ENCODE measurements around the gene CAPZB. TPM values are rescaled to one million over a fixed set of nuclear protein-coding genes. Genes with fewer than 3 reads are reported as not detected.

CAPZB gene
- total RNA-seq: 100 to 1,000 TPM; 139 to 386 (median 302) TPM
- 100 to 1,000 TPM; 221 to 281 (median 274) TPM for polyA plus RNA-seq
- long read RNA-seq, donor 1, transcript CAPZB-204 (8 exons, 1,568 nt): minor isoform, 13 of 168 reads
- long read RNA-seq, donor 1, transcript CAPZB-201 (9 exons, 858 nt): major isoform, 106 of 168 reads
- long read RNA-seq, donor 1, partial matches to known transcripts: 44 of 168 reads
- long read RNA-seq, donor 1, other reads (novel, unspliced or antisense): 0 of 168 reads
- long read RNA-seq, donor 2, transcript CAPZB-204 (8 exons, 1,568 nt): minor isoform, 7 of 135 reads
- long read RNA-seq, donor 2, transcript CAPZB-201 (9 exons, 858 nt): major isoform, 96 of 135 reads
- long read RNA-seq, donor 2, partial matches to known transcripts: 32 of 135 reads
- long read RNA-seq, donor 2, other reads (novel, unspliced or antisense): 0 of 135 reads

DNA sequence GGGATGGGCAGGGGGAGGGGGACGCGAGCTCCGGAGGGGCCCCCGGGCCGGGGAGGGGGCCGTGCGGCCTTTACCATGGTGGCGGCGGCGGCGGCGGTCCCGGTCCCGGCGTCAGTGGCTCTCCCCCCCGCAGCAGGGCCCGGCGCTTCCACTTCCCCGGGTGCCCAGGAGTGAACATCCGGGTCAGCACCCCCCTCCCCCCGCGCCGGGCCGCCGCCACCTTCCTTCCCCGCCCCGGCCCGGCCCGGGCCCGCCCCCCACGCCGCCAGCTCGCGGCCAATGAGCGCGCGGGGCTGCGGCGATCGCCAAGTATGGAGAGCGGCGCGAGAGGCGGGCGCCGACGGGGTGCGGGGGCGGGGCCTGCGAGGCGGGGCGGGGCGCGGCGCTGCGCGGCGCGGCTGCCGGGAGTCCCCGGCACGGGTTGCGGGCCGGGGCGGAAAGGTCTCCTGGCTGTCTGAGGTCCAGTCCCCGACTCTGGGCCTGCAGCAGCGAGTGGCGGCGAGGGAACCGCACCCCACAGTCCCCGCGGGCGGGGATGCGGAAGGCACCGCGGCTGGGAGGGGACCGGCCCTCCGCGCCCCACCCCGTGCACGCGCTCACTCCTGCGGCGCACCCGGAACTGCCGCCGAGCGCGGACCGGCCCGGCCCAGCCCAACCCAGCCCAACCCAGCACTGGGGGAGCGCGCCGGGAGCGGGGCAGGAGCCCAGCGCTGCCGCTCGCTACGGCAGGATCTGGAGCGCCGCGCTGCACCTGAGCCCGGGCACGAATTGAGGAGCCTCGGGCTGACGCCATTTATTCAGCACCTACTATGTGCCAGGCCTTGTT, at the start of gene CAPZB:
TSS of gene CAPZB (minus strand) at position 178 of the 826 bp plus-strand sequence. CDS start at position 77, 101 bp downstream.
- WGBS, 5 donors: 0 to 1% (median 0%) methylated on average over 36 to 104 of the region's 106 CpGs
- peaks cover 0 to 35% (median 0%) of the 10 kb centered on the region in 6 donors for H3K36me3 ChIP-seq
- peak within 1 kb of the TSS; percentile 95 to 100 (median 98) for H3K27ac ChIP-seq
- no peaks in the 10 kb centered on the region for H3K27me3 ChIP-seq (replicated peaks in 1 of 7)
- peak within 1 kb of the TSS; percentile 76 to 99 (median 94) for H3K4me3 ChIP-seq
- H3K9me3 ChIP-seq: no peaks in the 10 kb centered on the region
- intact Hi-C loops (cut with DNase I; ENCODE audit: low total_unique reads): loop anchor here (10.0 kb wide), 1 partner anchor 109 kb away; a partner anchor contains a TSS
- DNase-seq: peak; percentile 99
- H3K4me1 ChIP-seq: peaks cover 51 to 76% (median 63%) of the 10 kb centered on the region in 6 donors
- peak; percentile 83 to 88 (median 88) for TF ChIP-seq POLR2AphosphoS5 (IDR thresholded peaks at IDR 0.05)
- TF ChIP-seq, protein P1, sequence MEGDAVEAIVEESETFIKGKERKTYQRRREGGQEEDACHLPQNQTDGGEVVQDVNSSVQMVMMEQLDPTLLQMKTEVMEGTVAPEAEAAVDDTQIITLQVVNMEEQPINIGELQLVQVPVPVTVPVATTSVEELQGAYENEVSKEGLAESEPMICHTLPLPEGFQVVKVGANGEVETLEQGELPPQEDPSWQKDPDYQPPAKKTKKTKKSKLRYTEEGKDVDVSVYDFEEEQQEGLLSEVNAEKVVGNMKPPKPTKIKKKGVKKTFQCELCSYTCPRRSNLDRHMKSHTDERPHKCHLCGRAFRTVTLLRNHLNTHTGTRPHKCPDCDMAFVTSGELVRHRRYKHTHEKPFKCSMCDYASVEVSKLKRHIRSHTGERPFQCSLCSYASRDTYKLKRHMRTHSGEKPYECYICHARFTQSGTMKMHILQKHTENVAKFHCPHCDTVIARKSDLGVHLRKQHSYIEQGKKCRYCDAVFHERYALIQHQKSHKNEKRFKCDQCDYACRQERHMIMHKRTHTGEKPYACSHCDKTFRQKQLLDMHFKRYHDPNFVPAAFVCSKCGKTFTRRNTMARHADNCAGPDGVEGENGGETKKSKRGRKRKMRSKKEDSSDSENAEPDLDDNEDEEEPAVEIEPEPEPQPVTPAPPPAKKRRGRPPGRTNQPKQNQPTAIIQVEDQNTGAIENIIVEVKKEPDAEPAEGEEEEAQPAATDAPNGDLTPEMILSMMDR (IDR thresholded peaks at IDR 0.05 in 8 of 11, conservative IDR thresholded peaks at IDR 0.05 in 3 of 11): peak in 1 of 11 experiments; percentile 15
- peak in 1 of 3 donors; percentile 63 for TF ChIP-seq POLR2A (IDR thresholded peaks at IDR 0.05)

DNA sequence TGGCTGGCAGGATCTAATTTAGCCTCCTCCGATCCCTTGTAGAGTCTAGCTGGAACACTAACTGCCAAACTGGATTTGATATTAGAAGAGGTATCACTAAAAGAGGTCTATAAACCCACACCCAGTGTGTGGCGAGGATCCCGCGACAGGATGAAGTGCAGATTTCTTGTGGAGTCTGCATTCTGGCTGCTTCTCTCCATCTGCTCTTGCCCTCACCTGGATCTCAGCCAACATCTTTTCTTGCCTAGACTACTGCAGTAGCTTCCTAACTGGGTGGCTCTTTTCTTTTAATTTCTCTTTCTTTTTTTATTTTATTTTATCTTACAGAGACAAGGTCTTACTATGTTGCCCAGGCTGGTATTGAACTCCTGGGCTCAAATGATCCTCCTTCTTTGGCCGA, 48.9 kb upstream of the CAPZB start:
- Histone ChIP-seq H3K36me3 (no peaks in the 10 kb centered on the region), H3K27me3 (replicated peaks in 1 of 7) (no peaks in the 10 kb centered on the region), H3K9me3 (peaks cover 0 to 34% (median 24%) of the 10 kb centered on the region in 8 donors), H3K4me1 (peaks cover 0 to 14% (median 5%) of the 10 kb centered on the region in 6 donors), H3K4me3 (peak overlapping the region in 1 of 8 donors; percentile 15), H3K27ac (no peak overlapping the region)
- DNase-seq: no peak
- WGBS, 5 donors: 77 to 92% (median 89%) methylated on average over 5 of the region's 5 CpGs
- intact Hi-C loops (cut with DNase I; ENCODE audit: low total_unique reads): no loop called here
- TF ChIP-seq, protein P1 (IDR thresholded peaks at IDR 0.05 in 8 of 11, conservative IDR thresholded peaks at IDR 0.05 in 3 of 11): no peak
- TF ChIP-seq POLR2AphosphoS5 (IDR thresholded peaks at IDR 0.05) (no peak), POLR2A (IDR thresholded peaks at IDR 0.05) (no peak)

DNA sequence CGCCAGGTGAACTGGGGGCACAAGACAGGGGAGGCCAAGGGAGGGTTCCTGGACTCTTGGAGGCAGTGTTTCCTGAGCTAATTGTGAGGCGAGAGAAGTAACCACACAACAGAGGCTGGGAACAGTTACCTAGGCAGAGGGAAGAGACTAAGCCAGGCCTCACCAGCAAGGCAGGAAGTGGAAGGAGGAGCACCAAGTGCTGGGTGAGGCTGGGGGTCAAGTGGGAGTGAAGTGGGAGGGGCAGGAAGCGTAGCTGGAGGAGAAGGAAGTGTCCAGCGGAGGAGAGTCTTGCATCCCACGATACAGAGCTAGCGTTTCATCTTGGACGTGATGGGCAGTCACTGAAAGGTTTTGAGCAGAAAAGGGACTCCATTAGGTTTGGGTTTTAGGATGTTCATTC, 48.3 kb upstream of the CAPZB start:
- TF ChIP-seq POLR2A (IDR thresholded peaks at IDR 0.05) (no peak), POLR2AphosphoS5 (IDR thresholded peaks at IDR 0.05) (peak in 2 of 3 donors; percentile 47 to 56)
- TF ChIP-seq, protein P1 (IDR thresholded peaks at IDR 0.05 in 8 of 11, conservative IDR thresholded peaks at IDR 0.05 in 3 of 11): no peak
- intact Hi-C loops (cut with DNase I; ENCODE audit: low total_unique reads): no loop called here
- peak overlapping the region in 1 of 8 donors; percentile 28 for H3K27ac ChIP-seq
- H3K36me3 ChIP-seq: no peaks in the 10 kb centered on the region
- H3K4me1 ChIP-seq: peaks cover 0 to 14% (median 5%) of the 10 kb centered on the region in 6 donors
- 39 to 47% (median 46%) methylated on average over 7 of the region's 7 CpGs for WGBS, 5 donors
- peak overlapping the region in 1 of 8 donors; percentile 15 for H3K4me3 ChIP-seq
- H3K27me3 ChIP-seq (replicated peaks in 1 of 7): no peaks in the 10 kb centered on the region
- peak; percentile 72 for DNase-seq
- H3K9me3 ChIP-seq: peaks cover 0 to 34% (median 24%) of the 10 kb centered on the region in 8 donors

Data from spleen (tissue), 13 donors.